ENCODE results near the gene BACH2.
A peak's percentile ranks its signal among the peaks of the same experiment; 100 is the strongest.

Gene BACH2

GRCh38 chr6:90028995-90029635 lies 267.5 kb downstream of the BACH2 start:
- Histone ChIP-seq H3K9me3 (replicated peaks in 1 of 2; ENCODE audit: control insufficient read depth in 2 of 2, insufficient read depth in 1 of 2, low read depth in 1 of 2, low read length in 2 of 2) (no peaks in the 10 kb centered on the region), H3K36me3 (replicated peaks in 1 of 2; ENCODE audit: control insufficient read depth in 2 of 2, insufficient read depth in 2 of 2, low read length in 2 of 2) (no peaks in the 10 kb centered on the region), H2AK5ac (ENCODE audit: low read depth, low read length) (no peak overlapping the region), H3K9ac (ENCODE audit: low read depth, low read length, poor library complexity) (no peak overlapping the region), H3K27ac (replicated peaks; ENCODE audit: low read length) (no peak overlapping the region), H3K14ac (ENCODE audit: low read length) (no peak overlapping the region), H2BK120ac (ENCODE audit: low read depth, low read length) (no peak overlapping the region), H3K4me3 (ENCODE audit: low read length in 2 of 2) (no peak overlapping the region), H3K23ac (ENCODE audit: low read depth, low read length, poor library complexity) (no peak overlapping the region), H3K4me2 (ENCODE audit: insufficient read depth, low read length, poor library complexity, severe bottlenecking) (no peak overlapping the region), H3K79me1 (ENCODE audit: low read depth, low read length) (no peaks in the 10 kb centered on the region), H3K18ac (ENCODE audit: low read length) (peak overlapping the region; percentile 33), H2AFZ (ENCODE audit: low read length) (no peak overlapping the region), H3K4ac (ENCODE audit: low read length) (no peak overlapping the region), H4K8ac (ENCODE audit: low read depth, low read length) (no peak overlapping the region), H2BK5ac (ENCODE audit: low read length) (no peak overlapping the region), H3K4me1 (ENCODE audit: control insufficient read depth in 2 of 2, insufficient read depth in 1 of 2, low read depth in 1 of 2, low read length in 2 of 2) (peaks cover 0 to 35% of the 10 kb centered on the region in 2 donors), H4K91ac (ENCODE audit: low read depth, low read length, poor library complexity) (no peak overlapping the region), H3K27me3 (ENCODE audit: control insufficient read depth in 3 of 3, insufficient read depth in 3 of 3, low read depth in 1 of 3, low read length in 3 of 3) (no peaks in the 10 kb centered on the region), H2BK15ac (ENCODE audit: low read length) (no peak overlapping the region), H2BK12ac (ENCODE audit: low read length) (no peak overlapping the region)
- DNase-seq (ENCODE audit: low spot score): no peak
- WGBS, 2 donors (ENCODE audit: extremely low coverage in 2 of 2, insufficient read length in 2 of 2, insufficient replicate concordance in 1 of 2): 100% methylated on average over 1 of the region's 10 CpGs

- Histone ChIP-seq H3K79me1 (ENCODE audit: low read depth, low read length) (no peaks in the 10 kb centered on the region), H3K27ac (replicated peaks; ENCODE audit: low read length) (no peak overlapping the region), H3K18ac (ENCODE audit: low read length) (no peak overlapping the region), H3K36me3 (replicated peaks in 1 of 2; ENCODE audit: control insufficient read depth in 2 of 2, insufficient read depth in 2 of 2, low read length in 2 of 2) (no peaks in the 10 kb centered on the region), H3K4me1 (ENCODE audit: control insufficient read depth in 2 of 2, insufficient read depth in 1 of 2, low read depth in 1 of 2, low read length in 2 of 2) (peaks cover 0 to 27% of the 10 kb centered on the region in 2 donors), H2BK120ac (ENCODE audit: low read depth, low read length) (no peak overlapping the region), H2AK5ac (ENCODE audit: low read depth, low read length) (no peak overlapping the region), H4K91ac (ENCODE audit: low read depth, low read length, poor library complexity) (no peak overlapping the region), H3K14ac (ENCODE audit: low read length) (no peak overlapping the region), H3K9me3 (replicated peaks in 1 of 2; ENCODE audit: control insufficient read depth in 2 of 2, insufficient read depth in 1 of 2, low read depth in 1 of 2, low read length in 2 of 2) (no peaks in the 10 kb centered on the region), H4K8ac (ENCODE audit: low read depth, low read length) (no peak overlapping the region), H3K9ac (ENCODE audit: low read depth, low read length, poor library complexity) (no peak overlapping the region), H3K4me2 (ENCODE audit: insufficient read depth, low read length, poor library complexity, severe bottlenecking) (no peak overlapping the region), H2BK12ac (ENCODE audit: low read length) (no peak overlapping the region), H3K23ac (ENCODE audit: low read depth, low read length, poor library complexity) (no peak overlapping the region), H3K4ac (ENCODE audit: low read length) (no peak overlapping the region), H3K4me3 (ENCODE audit: low read length in 2 of 2) (no peak overlapping the region), H2AFZ (ENCODE audit: low read length) (no peak overlapping the region), H3K27me3 (ENCODE audit: control insufficient read depth in 3 of 3, insufficient read depth in 3 of 3, low read depth in 1 of 3, low read length in 3 of 3) (no peaks in the 10 kb centered on the region), H2BK15ac (ENCODE audit: low read length) (no peak overlapping the region), H2BK5ac (ENCODE audit: low read length) (no peak overlapping the region)
- no CpG with 5 or more reads among the region's 7 CpGs for WGBS, 2 donors (ENCODE audit: extremely low coverage in 2 of 2, insufficient read length in 2 of 2, insufficient replicate concordance in 1 of 2)
- no peak for DNase-seq (ENCODE audit: low spot score)
These were observed 268.4 kb downstream of the BACH2 start for GRCh38 chr6:90028066-90028778.

DNA sequence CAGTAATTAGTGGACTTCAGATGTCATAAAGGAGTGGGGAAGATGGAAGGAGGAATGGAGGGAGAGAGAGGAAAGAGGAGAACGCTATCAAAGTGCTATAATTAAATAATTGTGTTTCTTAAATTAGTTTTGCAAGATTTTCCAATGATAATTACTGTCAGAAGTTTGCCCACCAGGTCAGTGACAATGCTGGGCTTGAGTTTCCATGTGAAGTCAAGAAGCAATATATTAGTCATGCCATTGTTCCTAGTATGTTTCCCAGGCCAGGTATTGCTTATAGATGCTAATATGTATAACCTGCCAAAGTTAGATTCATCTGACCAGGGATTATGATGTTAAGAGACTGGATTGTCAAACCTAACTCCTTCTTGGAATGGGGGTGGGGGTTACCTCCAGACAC lies 270.4 kb downstream of the BACH2 start:
- no peak overlapping the region for H3K18ac ChIP-seq (ENCODE audit: low read length)
- no peak overlapping the region for H3K27ac ChIP-seq (replicated peaks; ENCODE audit: low read length)
- H2BK120ac ChIP-seq (ENCODE audit: low read depth, low read length): no peak overlapping the region
- H3K9me3 ChIP-seq (replicated peaks in 1 of 2; ENCODE audit: control insufficient read depth in 2 of 2, insufficient read depth in 1 of 2, low read depth in 1 of 2, low read length in 2 of 2): no peaks in the 10 kb centered on the region
- H4K8ac ChIP-seq (ENCODE audit: low read depth, low read length): no peak overlapping the region
- H3K79me1 ChIP-seq (ENCODE audit: low read depth, low read length): no peaks in the 10 kb centered on the region
- H3K23ac ChIP-seq (ENCODE audit: low read depth, low read length, poor library complexity): no peak overlapping the region
- no peak overlapping the region for H2AFZ ChIP-seq (ENCODE audit: low read length)
- peaks cover 0 to 25% of the 10 kb centered on the region in 2 donors for H3K4me1 ChIP-seq (ENCODE audit: control insufficient read depth in 2 of 2, insufficient read depth in 1 of 2, low read depth in 1 of 2, low read length in 2 of 2)
- H2BK15ac ChIP-seq (ENCODE audit: low read length): no peak overlapping the region
- no peak overlapping the region for H3K14ac ChIP-seq (ENCODE audit: low read length)
- H3K36me3 ChIP-seq (replicated peaks in 1 of 2; ENCODE audit: control insufficient read depth in 2 of 2, insufficient read depth in 2 of 2, low read length in 2 of 2): no peaks in the 10 kb centered on the region
- H2BK5ac ChIP-seq (ENCODE audit: low read length): no peak overlapping the region
- H3K4me2 ChIP-seq (ENCODE audit: insufficient read depth, low read length, poor library complexity, severe bottlenecking): no peak overlapping the region
- DNase-seq (ENCODE audit: low spot score): no peak
- H3K27me3 ChIP-seq (ENCODE audit: control insufficient read depth in 3 of 3, insufficient read depth in 3 of 3, low read depth in 1 of 3, low read length in 3 of 3): no peaks in the 10 kb centered on the region
- no peak overlapping the region for H2AK5ac ChIP-seq (ENCODE audit: low read depth, low read length)
- H3K9ac ChIP-seq (ENCODE audit: low read depth, low read length, poor library complexity): no peak overlapping the region
- H2BK12ac ChIP-seq (ENCODE audit: low read length): no peak overlapping the region
- H3K4me3 ChIP-seq (ENCODE audit: low read length in 2 of 2): no peak overlapping the region
- no CpG with 5 or more reads among the region's 1 CpG for WGBS, 2 donors (ENCODE audit: extremely low coverage in 2 of 2, insufficient read length in 2 of 2, insufficient replicate concordance in 1 of 2)
- H3K4ac ChIP-seq (ENCODE audit: low read length): no peak overlapping the region
- no peak overlapping the region for H4K91ac ChIP-seq (ENCODE audit: low read depth, low read length, poor library complexity)

- Histone ChIP-seq H3K4me2 (ENCODE audit: insufficient read depth, low read length, poor library complexity, severe bottlenecking) (no peak overlapping the region), H3K18ac (ENCODE audit: low read length) (no peak overlapping the region), H4K8ac (ENCODE audit: low read depth, low read length) (no peak overlapping the region), H2AK5ac (ENCODE audit: low read depth, low read length) (no peak overlapping the region), H3K36me3 (replicated peaks in 1 of 2; ENCODE audit: control insufficient read depth in 2 of 2, insufficient read depth in 2 of 2, low read length in 2 of 2) (no peaks in the 10 kb centered on the region), H3K9ac (ENCODE audit: low read depth, low read length, poor library complexity) (no peak overlapping the region), H2BK5ac (ENCODE audit: low read length) (no peak overlapping the region), H3K4me1 (ENCODE audit: control insufficient read depth in 2 of 2, insufficient read depth in 1 of 2, low read depth in 1 of 2, low read length in 2 of 2) (peaks cover 0 to 25% of the 10 kb centered on the region in 2 donors), H2BK15ac (ENCODE audit: low read length) (no peak overlapping the region), H2BK120ac (ENCODE audit: low read depth, low read length) (no peak overlapping the region), H3K4me3 (ENCODE audit: low read length in 2 of 2) (no peak overlapping the region), H2BK12ac (ENCODE audit: low read length) (no peak overlapping the region), H3K79me1 (ENCODE audit: low read depth, low read length) (no peaks in the 10 kb centered on the region), H3K27ac (replicated peaks; ENCODE audit: low read length) (no peak overlapping the region), H3K23ac (ENCODE audit: low read depth, low read length, poor library complexity) (no peak overlapping the region), H3K14ac (ENCODE audit: low read length) (no peak overlapping the region), H2AFZ (ENCODE audit: low read length) (no peak overlapping the region), H3K27me3 (ENCODE audit: control insufficient read depth in 3 of 3, insufficient read depth in 3 of 3, low read depth in 1 of 3, low read length in 3 of 3) (no peaks in the 10 kb centered on the region), H3K4ac (ENCODE audit: low read length) (no peak overlapping the region), H4K91ac (ENCODE audit: low read depth, low read length, poor library complexity) (no peak overlapping the region), H3K9me3 (replicated peaks in 1 of 2; ENCODE audit: control insufficient read depth in 2 of 2, insufficient read depth in 1 of 2, low read depth in 1 of 2, low read length in 2 of 2) (no peaks in the 10 kb centered on the region)
- DNase-seq (ENCODE audit: low spot score): no peak
- no CpG with 5 or more reads among the region's 5 CpGs for WGBS, 2 donors (ENCODE audit: extremely low coverage in 2 of 2, insufficient read length in 2 of 2, insufficient replicate concordance in 1 of 2)
These were observed 271.1 kb downstream of the BACH2 start for GRCh38 chr6:90025523-90026061.
